ENCODE results near the gene BRINP1. TPM values are rescaled to one million over a fixed set of nuclear protein-coding genes. Genes with fewer than 3 reads are reported as not detected.

Gene BRINP1
- total and polyA plus RNA-seq, 2 donors (not counting 1 experiment from before 2014, with no cell fraction given) = 0.06 to 0.33 TPM

GRCh38 chr9:119216651-119217331, 152.4 kb downstream of the BRINP1 start:
- Histone ChIP-seq H3K27me3 (ENCODE audit: control insufficient read depth, insufficient read depth, low read length) (no peaks in the 10 kb centered on the region), H2AFZ (ENCODE audit: low read length) (no peak overlapping the region), H3K9me3 (ENCODE audit: control insufficient read depth, insufficient read depth, low read depth, low read length) (no peaks in the 10 kb centered on the region), H3K27ac (ENCODE audit: insufficient read depth, low read length) (no peak overlapping the region), H3K4me1 (ENCODE audit: control insufficient read depth, extremely low read depth, insufficient read depth, low read length) (no peaks in the 10 kb centered on the region), H4K20me1 (ENCODE audit: control insufficient read depth, extremely low read depth, insufficient read depth, low read length) (no peaks in the 10 kb centered on the region), H3K9ac (ENCODE audit: insufficient read depth, low read length) (no peak overlapping the region), H3K4me3 (replicated peaks in 1 of 4; ENCODE audit: control extremely low read depth in 1 of 4, insufficient read depth in 1 of 4, low read depth in 3 of 4, low read length in 4 of 4) (no peak overlapping the region), H3K79me2 (ENCODE audit: control insufficient read depth, insufficient read depth, low read length) (no peaks in the 10 kb centered on the region), H3K36me3 (ENCODE audit: control insufficient read depth, insufficient read depth, low read length) (no peaks in the 10 kb centered on the region), H3K4me2 (ENCODE audit: extremely low read depth, insufficient read depth, low read length) (no peak overlapping the region)
- no peak for TF ChIP-seq CTCF (conservative IDR thresholded peaks at IDR 0.05 in 1 of 2, IDR thresholded peaks at IDR 0.05 in 1 of 2; ENCODE audit: low read depth in 1 of 2, low read length in 2 of 2)
- TF ChIP-seq EZH2 (IDR thresholded peaks at IDR 0.05; ENCODE audit: low read length, missing control alignments) = no peak
- peak in 1 of 2 donors; percentile 17 for DNase-seq (ENCODE audit: low read depth in 2 of 2)

- no peak overlapping the region for H2AFZ ChIP-seq (ENCODE audit: low read length)
- no peaks in the 10 kb centered on the region for H3K27me3 ChIP-seq (ENCODE audit: control insufficient read depth, insufficient read depth, low read length)
- H3K79me2 ChIP-seq (ENCODE audit: control insufficient read depth, insufficient read depth, low read length) = no peaks in the 10 kb centered on the region
- H3K4me1 ChIP-seq (ENCODE audit: control insufficient read depth, extremely low read depth, insufficient read depth, low read length) = no peaks in the 10 kb centered on the region
- H3K4me3 ChIP-seq (replicated peaks in 1 of 4; ENCODE audit: control extremely low read depth in 1 of 4, insufficient read depth in 1 of 4, low read depth in 3 of 4, low read length in 4 of 4) = no peak overlapping the region
- no peak overlapping the region for H3K27ac ChIP-seq (ENCODE audit: insufficient read depth, low read length)
- TF ChIP-seq CTCF (conservative IDR thresholded peaks at IDR 0.05 in 1 of 2, IDR thresholded peaks at IDR 0.05 in 1 of 2; ENCODE audit: low read depth in 1 of 2, low read length in 2 of 2) = no peak
- no peak for TF ChIP-seq EZH2 (IDR thresholded peaks at IDR 0.05; ENCODE audit: low read length, missing control alignments)
- no peak overlapping the region for H3K4me2 ChIP-seq (ENCODE audit: extremely low read depth, insufficient read depth, low read length)
- no peak for DNase-seq (ENCODE audit: low read depth in 2 of 2)
- no peaks in the 10 kb centered on the region for H4K20me1 ChIP-seq (ENCODE audit: control insufficient read depth, extremely low read depth, insufficient read depth, low read length)
- H3K36me3 ChIP-seq (ENCODE audit: control insufficient read depth, insufficient read depth, low read length) = no peaks in the 10 kb centered on the region
- H3K9me3 ChIP-seq (ENCODE audit: control insufficient read depth, insufficient read depth, low read depth, low read length) = no peaks in the 10 kb centered on the region
- H3K9ac ChIP-seq (ENCODE audit: insufficient read depth, low read length) = no peak overlapping the region
Measured at GRCh38 chr9:119215651-119216050, 153.6 kb downstream of the BRINP1 start.

GRCh38 chr9:119213471-119213870, 155.8 kb downstream of the BRINP1 start:
- H3K4me3 ChIP-seq (replicated peaks in 1 of 4; ENCODE audit: control extremely low read depth in 1 of 4, insufficient read depth in 1 of 4, low read depth in 3 of 4, low read length in 4 of 4) = no peak overlapping the region
- no peak overlapping the region for H3K9ac ChIP-seq (ENCODE audit: insufficient read depth, low read length)
- TF ChIP-seq CTCF (conservative IDR thresholded peaks at IDR 0.05 in 1 of 2, IDR thresholded peaks at IDR 0.05 in 1 of 2; ENCODE audit: low read depth in 1 of 2, low read length in 2 of 2) (no peak), EZH2 (IDR thresholded peaks at IDR 0.05; ENCODE audit: low read length, missing control alignments) (no peak)
- no peak overlapping the region for H2AFZ ChIP-seq (ENCODE audit: low read length)
- H3K9me3 ChIP-seq (ENCODE audit: control insufficient read depth, insufficient read depth, low read depth, low read length) = no peaks in the 10 kb centered on the region
- no peak overlapping the region for H3K4me2 ChIP-seq (ENCODE audit: extremely low read depth, insufficient read depth, low read length)
- H3K4me1 ChIP-seq (ENCODE audit: control insufficient read depth, extremely low read depth, insufficient read depth, low read length) = no peaks in the 10 kb centered on the region
- H4K20me1 ChIP-seq (ENCODE audit: control insufficient read depth, extremely low read depth, insufficient read depth, low read length) = no peaks in the 10 kb centered on the region
- no peaks in the 10 kb centered on the region for H3K36me3 ChIP-seq (ENCODE audit: control insufficient read depth, insufficient read depth, low read length)
- H3K27me3 ChIP-seq (ENCODE audit: control insufficient read depth, insufficient read depth, low read length) = no peaks in the 10 kb centered on the region
- no peak for DNase-seq (ENCODE audit: low read depth in 2 of 2)
- no peak overlapping the region for H3K27ac ChIP-seq (ENCODE audit: insufficient read depth, low read length)
- no peaks in the 10 kb centered on the region for H3K79me2 ChIP-seq (ENCODE audit: control insufficient read depth, insufficient read depth, low read length)

Data from fibroblast of lung (primary cell).